ENCODE data around the gene C22orf23.

The C22orf23 gene

DNA sequence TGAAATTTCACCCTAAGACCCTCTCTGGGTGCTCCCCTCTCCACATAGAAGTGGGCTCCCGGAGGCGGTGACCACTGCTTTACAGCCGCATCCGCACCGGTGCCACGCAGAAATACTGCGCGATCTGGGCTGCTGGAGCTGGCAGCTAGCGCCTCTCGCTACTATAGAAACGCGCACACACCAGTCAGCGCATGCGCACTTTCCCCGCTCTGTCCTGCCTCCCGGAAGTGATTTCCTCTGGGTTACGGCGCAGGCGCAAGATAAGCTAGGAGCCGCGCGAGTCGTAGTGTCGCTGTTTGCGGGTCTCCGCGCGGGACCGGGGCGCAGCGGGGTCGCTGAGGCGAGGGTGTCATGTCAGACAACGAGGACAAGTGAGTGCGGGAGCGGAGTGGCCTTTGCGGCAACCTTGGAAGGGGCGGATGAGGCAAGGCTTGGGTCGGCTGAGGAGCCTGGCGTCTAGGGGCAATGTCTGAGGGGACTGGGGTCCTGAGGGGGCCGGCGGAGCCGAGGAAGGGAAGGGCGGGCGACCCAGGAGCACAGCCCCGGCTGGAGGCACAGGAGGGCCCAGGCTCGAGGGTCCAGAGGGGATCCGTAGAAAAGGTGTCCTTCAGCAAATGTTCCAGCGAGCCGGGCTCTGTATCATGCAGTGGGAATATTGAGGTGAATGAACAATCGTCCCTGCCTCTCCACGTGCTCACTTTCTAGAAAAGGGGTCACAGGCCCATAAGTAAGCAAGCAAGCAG is at the start of gene C22orf23, which contains the start of gene POLR2F:
Gene C22orf23, minus strand, starts transcription at position 165 of the 743 bp plus-strand sequence. CDS start 452 bp downstream, outside the sequence.
Gene POLR2F, plus strand, starts transcription at position 263 of the 743 bp plus-strand sequence. Its CDS starts 89 bp downstream, at position 352.
- DNase-seq = peak; percentile 95

DNA sequence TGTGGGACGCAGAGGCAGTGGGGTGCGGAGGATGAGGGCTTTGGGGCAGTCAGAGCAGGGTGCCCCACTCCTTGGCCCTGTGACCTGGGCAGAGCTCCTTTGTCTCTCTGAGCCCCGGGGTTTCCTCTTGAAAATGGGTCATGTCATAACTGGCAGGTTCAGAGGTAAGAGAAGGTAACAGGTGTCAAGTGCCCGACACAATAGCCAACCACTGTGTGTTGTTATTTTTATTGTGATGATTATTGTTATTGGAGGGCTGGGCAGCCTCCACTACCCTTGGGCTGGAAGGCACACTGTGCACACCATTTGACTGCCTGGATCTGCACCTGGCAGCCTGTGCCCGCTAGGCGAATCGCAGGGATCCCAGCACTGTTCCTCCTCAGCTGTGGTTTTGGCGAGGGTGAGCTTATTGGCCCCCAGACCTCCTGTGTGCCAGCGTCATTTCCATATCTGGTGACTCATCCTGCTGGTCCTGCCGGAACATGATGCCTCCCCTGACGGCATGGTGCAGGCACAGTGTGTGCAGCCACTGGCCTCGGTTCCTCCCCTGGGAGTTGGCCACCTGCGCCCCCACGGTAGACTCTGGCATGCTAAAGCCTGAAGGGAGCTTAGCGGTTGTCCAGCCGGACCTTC is 46.4 kb upstream of the C22orf23 start:
- DNase-seq = no peak

DNA sequence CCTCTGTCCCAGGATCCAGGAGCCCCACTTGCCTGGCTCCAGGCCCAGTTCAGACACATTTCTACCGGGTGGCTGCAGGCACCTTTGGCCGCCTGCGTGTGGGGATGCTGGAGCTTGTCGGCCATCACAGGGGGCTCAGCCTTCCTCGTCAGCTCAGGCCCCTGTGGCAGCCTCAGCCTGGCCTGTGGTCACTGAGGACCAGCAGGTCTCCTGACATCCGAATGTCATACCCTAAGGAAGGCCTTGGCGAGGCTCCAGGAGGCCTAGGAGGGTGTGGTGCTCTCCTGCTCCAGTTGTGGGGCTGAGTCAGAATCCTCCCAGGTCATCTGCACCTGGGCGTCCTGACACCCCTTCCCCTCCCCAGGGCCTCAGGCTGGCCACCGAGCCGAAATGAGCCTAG is 45.8 kb upstream of the C22orf23 start:
- DNase-seq = no peak

DNA sequence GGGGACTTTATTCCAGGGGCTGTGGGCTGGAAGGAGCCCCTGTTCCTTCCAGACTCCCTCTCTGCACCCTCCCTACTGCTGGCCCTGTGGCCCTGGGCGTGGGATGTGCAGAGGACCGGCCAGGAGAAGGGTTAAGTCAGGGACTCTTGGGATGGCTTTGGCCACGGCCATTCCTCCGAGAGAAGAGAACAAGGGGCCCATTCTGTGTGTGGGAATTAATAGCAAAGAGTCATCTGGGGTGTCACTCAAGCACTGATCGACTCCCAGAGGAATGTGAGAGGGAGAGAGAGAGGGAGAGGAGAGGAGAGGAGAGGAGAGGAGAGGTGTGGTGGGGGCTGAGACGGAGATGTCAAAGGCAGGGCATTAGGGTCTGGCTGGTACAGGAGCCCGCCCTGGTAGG is 45.1 kb upstream of the C22orf23 start:
- no peak for DNase-seq

DNA sequence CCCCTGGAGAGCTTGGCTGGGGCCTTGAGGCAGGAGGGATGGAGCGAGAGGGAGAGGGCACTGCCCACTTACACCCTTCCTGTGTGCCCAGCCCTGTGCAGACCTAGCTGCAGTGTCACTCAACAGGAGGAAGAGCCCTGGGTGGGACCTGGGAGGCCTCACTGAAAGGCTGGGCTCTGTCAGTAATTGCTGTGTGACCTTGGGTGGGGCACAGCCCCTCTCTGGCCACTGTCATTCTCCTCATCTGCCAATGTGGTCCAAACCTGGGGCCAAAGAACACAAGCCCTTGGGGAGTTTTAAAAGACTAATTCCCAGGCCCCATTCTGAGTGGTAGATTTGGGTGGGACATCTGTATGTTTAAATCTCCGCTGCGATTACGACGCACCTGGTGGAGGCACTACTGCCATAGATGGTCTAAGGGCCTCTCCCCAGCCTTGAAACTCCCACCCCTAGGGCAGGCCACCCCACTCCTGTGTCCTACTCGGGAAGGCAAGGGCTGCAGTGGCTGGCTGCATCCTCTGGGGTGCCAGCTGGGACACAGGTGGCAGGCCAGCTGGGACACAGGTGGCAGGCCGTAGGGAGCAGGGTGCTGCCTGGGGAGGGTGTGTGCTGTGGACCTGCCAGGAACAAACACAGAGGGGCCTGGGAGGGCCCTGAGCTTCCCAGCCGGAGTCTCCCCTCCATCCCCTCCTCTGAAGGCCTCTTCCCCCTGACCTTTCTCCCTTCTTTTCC is 43.3 kb upstream of the C22orf23 start:
- DNase-seq = no peak

DNA sequence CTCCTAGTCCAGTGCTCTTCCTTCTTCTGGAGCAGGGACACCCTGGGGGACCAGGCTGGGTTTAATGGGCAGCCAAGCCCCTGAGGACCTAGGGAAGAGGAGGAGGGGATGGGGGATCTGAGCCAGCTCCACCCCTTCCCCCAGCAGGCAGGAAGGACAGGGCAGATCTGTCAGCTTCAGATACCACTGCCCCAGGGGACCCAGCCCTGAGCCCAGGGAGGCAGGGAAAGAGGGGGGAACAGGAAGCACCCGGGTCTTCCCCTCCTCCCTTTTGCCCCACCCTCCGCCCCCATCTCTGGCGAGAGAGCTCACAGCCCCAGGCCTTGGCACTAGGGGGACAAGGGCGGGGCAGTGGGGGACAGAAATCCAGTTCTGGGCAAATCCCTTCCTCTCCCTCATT is 42.7 kb upstream of the C22orf23 start:
- no peak for DNase-seq

DNA sequence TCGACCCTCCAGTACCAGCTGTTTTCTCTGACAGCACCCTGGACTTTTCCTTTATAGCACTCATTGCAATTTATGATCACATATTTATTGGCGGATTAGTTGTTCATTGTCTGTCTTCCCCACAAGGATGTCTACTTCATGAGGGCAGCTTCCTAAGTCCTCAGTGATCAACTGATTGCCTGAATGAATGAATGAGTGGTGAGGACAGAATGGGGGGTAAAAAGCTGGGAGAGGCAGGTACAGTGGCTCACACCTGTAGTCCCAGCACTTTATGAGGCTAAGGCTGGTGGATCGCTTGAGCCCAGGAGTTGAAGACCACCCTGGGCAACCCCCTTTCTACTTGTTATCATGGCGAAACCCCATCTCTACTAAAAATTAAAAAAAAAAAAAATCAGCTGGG is 42.1 kb upstream of the C22orf23 start:
- no peak for DNase-seq

DNA sequence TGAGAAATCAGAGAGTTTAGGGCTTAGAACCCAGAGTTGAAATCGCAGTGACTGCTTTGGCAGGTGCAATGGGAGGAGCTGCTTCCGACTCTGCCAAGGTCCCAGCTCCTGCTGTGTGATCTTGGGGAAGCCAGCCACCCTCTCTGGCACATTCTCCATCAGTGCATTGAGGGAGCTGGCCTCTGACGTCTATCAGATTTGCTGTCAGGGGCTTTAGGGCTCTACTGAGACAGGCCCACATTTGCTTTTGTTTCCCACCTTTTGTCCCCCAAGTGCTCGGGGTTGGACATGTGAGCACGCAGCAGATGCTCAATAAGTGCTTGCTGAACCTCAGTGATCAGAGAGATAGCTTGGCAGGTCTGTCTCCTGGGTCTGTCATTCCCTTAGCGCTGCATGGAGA is 41.6 kb upstream of the C22orf23 start:
- no peak for DNase-seq

DNA sequence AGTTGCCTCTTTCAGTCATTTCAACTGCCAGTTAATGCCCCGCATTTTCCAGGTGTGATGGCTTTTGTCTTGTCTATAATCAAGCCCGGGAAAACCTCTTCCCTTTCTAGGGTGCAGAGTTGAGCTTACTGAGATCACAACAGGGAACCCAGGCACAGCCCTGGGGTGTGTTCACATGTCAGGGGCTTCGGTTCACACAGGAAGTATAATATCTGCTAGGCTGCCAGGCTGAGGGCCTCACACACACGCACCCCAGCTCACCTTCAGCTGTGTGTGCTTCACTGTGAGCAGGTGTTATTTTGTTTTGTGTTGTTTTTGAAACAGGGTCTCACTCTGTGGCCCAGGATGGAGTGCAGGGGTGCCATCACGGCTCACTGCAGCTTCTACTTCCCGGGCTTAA is 40.6 kb upstream of the C22orf23 start:
- DNase-seq = no peak

DNA sequence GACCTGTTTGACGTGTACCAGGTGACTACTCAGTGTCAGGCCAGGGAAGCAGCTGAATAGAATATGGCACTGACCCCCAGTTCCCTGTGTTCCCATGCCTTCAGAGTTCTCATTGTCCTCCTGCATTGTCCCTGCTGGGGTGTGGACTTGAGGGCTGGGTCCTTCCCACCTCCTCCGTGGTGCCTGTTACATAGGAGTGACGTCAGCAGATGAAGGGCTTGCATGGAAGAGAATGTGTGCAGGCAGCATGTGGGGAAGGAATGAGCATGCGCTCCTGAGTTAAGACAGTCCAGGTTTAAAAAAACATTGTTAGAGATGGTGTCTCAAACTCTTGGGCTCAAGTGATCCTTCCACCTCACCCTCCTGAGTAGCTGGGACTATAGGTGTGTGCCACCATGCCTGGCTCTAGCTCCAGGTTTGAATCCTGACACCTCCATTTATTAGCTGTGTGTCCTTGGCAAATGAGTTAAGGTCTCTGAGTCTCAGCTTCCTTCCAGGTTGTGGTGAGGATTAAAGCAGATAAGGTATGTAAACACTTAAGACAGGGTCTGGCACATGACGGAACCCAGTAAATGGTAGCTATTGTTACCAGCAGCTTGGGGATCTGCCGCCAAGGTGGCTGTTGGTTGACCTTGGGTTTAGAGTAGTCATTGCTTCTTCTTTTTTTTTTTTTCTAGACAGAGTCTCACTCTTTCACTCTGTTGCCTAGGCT is 38.5 kb upstream of the C22orf23 start:
- DNase-seq = no peak

DNA sequence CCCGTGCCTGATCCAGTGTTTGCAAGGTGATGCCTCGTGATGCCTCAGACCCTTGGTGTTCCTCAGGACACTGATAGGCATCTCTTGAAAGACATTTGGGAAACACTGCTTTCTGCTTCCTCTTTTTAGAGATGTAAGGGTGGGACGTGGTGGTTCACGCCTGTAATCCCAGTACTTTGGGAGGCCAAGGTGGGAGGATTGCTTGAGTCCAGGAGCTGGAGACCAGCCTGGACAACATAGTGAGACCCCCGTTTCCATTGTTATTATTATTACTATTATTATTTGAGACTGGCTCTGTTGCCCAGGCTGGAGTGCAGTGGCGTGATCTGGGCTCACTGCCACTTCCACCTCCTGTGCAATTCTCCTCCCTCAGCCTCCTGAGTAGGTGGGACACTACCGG is 37.5 kb upstream of the C22orf23 start:
- no peak for DNase-seq

DNA sequence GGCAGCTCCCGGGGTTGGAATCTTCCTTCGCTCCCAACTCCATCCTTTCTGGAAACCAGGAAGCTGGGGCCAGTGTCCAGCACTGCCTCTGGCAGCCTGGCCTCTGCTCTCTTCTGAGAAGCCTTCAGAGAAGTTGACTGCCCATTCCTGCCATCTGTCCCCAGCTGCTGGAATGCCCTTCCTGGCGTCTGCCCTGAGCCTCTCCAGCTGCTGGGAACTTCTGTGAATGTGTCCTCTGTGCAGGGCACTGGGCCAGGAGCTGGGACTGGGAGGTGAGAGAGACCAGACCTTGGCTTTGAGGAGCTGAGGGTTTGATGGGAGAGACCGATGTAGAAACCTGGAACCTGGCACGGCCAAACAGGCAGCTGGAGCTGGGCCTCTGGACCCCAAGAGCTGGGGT is 36.9 kb upstream of the C22orf23 start:
- no peak for DNase-seq

DNA sequence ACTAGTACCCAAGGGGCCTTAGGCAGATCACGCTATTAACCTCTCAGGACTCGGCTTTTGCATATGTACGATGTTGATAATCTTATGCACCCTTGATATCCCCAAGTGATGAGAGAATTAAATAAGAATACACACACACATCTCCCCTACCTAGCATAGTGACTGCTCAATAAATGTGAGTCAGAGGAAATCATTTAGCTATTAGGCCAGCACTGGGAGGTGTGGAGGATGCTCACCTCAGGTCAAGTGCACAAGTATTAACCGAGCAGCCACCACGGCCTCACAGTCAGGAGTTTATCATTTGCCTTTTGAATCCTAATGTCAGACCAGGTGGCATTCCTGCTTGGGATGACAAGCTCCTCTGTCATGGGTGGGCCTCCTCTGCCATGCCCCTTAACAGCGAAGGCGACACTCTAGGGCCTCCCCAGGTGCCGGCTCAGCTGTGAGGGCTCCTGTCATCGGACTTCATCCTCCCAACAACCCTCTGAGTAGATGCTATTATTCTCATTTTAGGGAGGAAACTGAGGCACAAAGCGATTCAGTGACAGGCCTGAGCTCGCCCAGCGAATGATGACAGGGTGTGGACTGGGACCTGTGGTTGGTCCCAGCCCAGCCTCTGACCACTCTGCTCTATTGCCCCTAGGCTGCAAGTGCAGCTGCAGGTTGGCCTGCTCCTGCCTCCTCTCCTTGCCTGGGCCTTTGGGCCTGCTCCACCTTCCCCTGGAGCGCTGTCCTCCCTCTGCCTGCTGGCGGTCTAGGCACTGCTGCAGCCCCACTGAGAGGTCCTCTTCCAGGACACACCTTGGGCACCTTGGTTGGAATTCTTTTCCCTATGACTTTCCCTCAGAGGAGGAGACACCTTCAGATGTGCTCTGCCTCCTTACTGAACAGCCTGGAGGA is 36.0 kb upstream of the C22orf23 start:
- DNase-seq = no peak

DNA sequence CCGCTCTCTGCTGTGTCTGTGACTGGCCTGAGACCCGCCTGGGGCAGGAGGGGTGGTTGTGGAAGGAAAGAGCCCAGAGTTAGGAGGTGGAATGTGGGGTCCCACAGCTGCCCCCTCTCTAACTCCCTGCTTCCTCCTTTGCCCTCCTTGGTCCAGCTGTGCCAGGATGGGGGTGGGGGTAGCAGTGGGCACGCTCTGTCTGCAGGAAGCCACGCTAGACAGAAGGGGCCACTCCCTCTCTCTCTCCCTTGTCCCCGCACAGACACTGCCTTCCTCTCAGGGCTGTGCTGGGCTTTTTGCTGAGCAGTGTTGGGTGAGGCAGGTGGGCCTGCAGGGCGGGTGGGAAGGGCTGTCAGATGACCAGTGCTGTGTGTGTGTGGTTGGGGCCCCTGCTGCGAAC is 33.0 kb upstream of the C22orf23 start:
- no peak for DNase-seq

DNA sequence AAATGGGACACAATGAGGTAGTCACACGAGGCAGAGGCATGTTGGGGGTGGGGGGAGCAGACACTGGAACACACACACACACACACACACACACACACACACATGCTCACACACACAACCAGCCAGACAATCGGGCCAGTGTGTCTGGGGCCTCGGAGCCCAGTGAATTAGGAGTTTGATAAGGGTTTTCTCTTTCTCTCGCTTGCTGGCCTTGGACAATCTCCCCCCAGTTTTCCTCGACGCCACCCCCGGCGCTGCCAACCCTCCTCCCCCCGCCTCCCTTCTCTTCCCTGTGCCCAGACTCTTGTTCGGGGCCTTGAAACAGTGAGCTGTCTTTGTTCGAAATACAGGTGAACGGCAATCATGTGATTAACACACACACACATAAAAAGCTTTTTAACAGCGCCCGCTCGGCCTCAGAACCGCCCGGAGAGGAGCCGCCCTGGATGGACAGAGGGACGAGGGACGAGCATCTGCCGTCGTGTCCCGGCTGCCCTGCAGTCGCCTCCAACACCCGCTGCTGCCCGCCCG is 32.4 kb upstream of the C22orf23 start:
- no peak for DNase-seq

DNA sequence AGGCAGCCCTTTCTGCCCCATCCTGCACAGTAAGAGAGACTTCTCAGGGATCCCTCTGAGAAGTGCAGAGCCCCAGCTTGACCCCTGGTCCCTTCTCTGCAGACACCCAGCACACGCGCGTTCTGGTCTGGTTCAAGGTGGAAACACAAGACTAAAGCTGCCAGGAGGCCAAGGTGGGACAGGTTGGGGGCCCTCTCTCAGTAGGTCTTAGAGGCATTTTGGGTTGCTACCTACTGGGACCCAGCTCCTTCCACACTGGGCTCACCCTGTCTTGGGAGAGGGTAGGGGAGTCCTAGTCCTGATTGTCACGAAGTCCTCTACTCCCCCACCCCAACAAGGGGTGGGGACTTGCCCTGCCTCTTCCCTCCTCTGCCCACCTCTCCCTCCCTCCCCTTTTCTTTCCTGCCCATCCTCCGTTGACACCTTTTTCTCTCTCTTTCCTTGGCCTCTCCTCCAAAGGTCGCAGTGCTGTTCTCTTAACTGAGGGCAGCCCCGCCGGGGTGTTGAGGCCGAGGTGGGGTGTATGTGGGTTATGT is 31.7 kb upstream of the C22orf23 start:
- no peak for DNase-seq

DNA sequence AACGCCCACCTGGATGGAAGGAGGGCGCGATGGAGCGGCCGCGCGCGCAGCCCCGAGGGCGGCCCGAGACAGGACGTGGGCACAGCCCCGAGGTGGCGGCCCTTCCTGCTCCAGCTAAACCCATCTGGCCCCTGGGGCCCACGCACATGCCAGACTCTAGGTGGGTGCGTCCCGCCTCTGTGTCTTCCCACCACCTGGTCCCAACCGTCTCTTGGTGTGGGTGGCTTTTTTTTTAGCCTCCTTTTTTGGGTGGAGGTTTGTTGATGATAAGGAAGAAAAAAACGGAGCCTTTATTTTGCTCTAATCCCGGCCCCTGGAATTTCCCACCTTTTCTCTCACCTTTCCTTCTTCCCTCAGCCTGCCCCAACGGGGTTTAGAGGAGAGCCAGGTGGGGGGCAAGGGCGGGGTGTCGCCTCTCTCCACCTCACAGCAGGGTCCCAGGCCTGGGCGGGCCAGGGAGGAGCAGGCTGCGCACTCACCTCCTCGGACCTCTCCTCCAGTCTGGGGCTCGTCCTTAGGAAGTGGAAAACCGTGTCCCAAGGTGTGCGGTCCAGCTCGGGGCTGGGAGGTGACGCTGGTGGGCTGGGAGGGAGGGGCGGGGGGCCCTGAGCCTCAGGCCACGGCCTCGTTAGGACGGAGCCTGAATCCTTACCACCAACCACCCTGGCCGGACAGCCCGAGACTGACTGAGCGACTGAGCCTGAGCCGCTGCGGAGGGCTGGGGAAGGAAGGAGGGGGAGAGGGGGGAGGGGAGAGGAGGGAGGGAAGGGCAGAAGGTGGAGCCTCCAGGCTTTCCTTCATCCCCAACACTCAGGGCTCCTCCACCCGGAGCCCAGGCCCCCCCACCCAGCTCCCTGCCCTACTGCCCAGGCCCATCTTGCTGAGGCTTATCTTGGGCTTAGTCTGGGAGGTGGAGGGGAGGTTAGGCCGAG is 30.7 kb upstream of the C22orf23 start, which contains the start of gene SOX10:
Gene SOX10, minus strand, starts transcription at position 696 of the 932 bp plus-strand sequence. CDS start 771 bp downstream, outside the sequence.
- DNase-seq = no peak

DNA sequence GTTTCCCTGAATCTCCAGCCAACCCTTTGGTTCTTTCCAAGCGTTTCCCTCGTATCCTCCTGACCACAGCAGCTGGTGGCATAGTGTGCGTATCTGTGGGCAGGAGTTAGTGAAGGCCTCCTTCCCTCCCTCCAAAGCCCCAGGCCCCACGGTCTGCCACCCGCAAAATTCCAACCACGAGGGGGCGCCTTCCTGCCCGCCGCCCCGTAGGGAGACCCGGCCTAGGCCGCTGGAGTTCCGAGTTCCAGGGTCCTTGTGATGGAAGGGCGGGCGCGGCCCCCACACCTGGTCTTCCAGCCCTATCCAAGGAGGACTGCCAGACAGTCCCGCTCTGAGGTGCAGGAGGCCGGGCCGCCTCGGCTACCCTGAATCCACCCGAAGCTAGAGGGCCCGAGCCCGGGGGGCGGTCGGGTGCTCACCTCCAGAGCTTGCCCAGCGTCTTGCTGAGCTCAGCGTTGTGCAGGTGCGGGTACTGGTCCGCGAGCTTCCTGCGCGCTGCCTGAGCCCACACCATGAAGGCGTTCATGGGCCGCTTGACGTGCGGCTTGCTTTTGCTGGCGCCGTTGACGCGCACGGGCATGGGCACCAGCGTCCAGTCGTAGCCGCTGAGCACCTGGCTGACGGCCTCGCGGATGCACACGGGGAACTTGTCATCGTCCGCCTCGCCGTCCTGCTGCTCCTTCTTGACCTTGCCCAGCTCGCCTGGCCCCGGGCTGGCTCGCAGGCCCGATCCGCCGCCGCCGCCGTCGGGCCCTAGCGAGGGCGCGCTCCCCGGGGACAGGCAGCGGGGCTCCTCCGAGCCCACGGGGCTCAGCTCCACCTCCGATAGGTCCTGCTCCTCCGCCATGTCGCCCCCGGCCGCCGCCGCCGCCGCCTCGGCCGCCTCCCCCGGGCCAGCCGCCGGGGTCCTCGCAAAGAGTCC is 29.8 kb upstream of the C22orf23 start:
- no peak for DNase-seq

DNA sequence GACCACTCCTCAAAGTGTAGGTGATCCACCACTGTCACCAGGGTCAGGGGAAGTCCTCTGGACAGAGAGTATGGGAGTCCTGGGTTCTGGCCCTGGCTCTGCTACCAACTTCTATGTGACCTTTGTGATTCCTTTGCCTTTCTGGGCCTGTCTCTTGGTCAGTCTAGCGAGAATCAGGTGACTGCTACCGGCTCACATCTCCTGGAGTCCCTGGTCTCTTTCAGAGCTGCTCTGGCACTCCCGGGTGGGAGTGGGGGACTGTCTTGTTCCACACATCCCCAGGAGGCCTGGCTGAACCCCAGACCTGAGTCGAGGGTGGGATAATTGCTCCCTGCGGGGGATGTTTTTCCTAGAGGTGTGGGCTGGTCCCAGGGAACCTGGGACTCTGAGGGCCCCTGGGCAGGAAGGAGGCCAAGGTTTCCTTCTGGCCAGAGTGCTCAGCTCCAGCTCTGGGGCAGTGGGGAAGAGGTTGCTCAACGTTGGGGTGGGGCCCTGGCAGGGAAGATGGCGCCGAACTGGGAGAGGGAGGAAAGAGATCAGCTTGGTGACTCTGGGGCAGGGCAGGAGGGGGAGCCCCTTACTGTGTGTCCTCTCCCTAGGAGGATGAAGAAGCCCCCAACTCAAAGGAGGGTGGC is 28.9 kb upstream of the C22orf23 start:
- no peak for DNase-seq

Data from activated naive CD4-positive, alpha-beta T cell treated with anti-CD3 and anti-CD28 coated beads, Interleukin-2, amount 50 U/mL, for 16 hours (primary cell).